ENCODE data around the gene HDAC8. TPM values are rescaled to one million over a fixed set of nuclear protein-coding genes. Genes with fewer than 3 reads are reported as not detected.

The HDAC8 gene
- total and polyA plus RNA-seq, 9 of the 15 experiments (the other 6 are each of a cell fraction or from before 2014, with no cell fraction given): 18.9 to 53.8 (median 28.7) TPM

- TF ChIP-seq ZNF57 (CRISPR knock-in tag; IDR thresholded peaks at IDR 0.05) (no peak), ELF2 (CRISPR knock-in tag; IDR thresholded peaks at IDR 0.05) (no peak), TFAP4 (CRISPR knock-in tag; IDR thresholded peaks at IDR 0.05; ENCODE audit: borderline replicate concordance) (peak; percentile 94), CHD1 (IDR thresholded peaks at IDR 0.05; ENCODE audit: low read length) (no peak), NR0B1 (IDR thresholded peaks at IDR 0.05; ENCODE audit: partially characterized antibody) (no peak), GATA2 (CRISPR knock-in tag; IDR thresholded peaks at IDR 0.05) (peak; percentile 74), KLF16 (IDR thresholded peaks at IDR 0.05) (peak; percentile 80), MYBL2 (IDR thresholded peaks at IDR 0.05; ENCODE audit: low read depth) (no peak), MYBL2 (CRISPR knock-in tag; IDR thresholded peaks at IDR 0.05; ENCODE audit: borderline replicate concordance) (no peak), MAZ (CRISPR knock-in tag; conservative IDR thresholded peaks at IDR 0.05 in 1 of 2, IDR thresholded peaks at IDR 0.05 in 1 of 2) (0 out of 4 replicates have a peak, but pooled peaks of 1 of the 2 experiments have one; percentile 30), SOX6 (IDR thresholded peaks at IDR 0.05) (peak; percentile 82), E2F3 (CRISPR knock-in tag; IDR thresholded peaks at IDR 0.05) (no peak), TEAD1 (CRISPR knock-in tag; IDR thresholded peaks at IDR 0.05) (no peak), MTA2 (IDR thresholded peaks at IDR 0.05; ENCODE audit: low read depth) (peak; percentile 73), ARID1B (IDR thresholded peaks at IDR 0.05) (peak; percentile 89), LEF1 (IDR thresholded peaks at IDR 0.05) (0 out of 2 replicates have a peak, but pooled peaks have one; percentile 36), ZNF134 (CRISPR knock-in tag; conservative IDR thresholded peaks at IDR 0.05) (no peak), FOXA3 (CRISPR knock-in tag; conservative IDR thresholded peaks at IDR 0.05 in 1 of 2, IDR thresholded peaks at IDR 0.05 in 1 of 2) (no peak), MAX (CRISPR knock-in tag; IDR thresholded peaks at IDR 0.05) (peak; percentile 24; the same call in 1 of the 2 replicates), ZNF75A (CRISPR knock-in tag; IDR thresholded peaks at IDR 0.05) (no peak), NFATC3 (IDR thresholded peaks at IDR 0.05) (no peak), CREM (IDR thresholded peaks at IDR 0.05; ENCODE audit: low read depth) (peak; percentile 23; the same call in 1 of the 2 replicates), ZNF668 (CRISPR knock-in tag; IDR thresholded peaks at IDR 0.05) (no peak), E2F5 (CRISPR knock-in tag; IDR thresholded peaks at IDR 0.05) (no peak), CBX1 (IDR thresholded peaks at IDR 0.05; ENCODE audit: low read depth) (no peak), FOSL1 (tag; conservative IDR thresholded peaks at IDR 0.05) (0 out of 2 replicates have a peak, but pooled peaks have one; percentile 11), HDAC1 (IDR thresholded peaks at IDR 0.05) (peak in 1 of 2 experiments; percentile 47; a peak in 1 of 4 replicates), TCF3 (CRISPR knock-in tag; IDR thresholded peaks at IDR 0.05) (peak; percentile 92), SLC30A9 (CRISPR knock-in tag; IDR thresholded peaks at IDR 0.05) (no peak), ZNF3 (CRISPR knock-in tag; IDR thresholded peaks at IDR 0.05) (no peak)
Observed at GRCh38 chrX:72366178-72366577, 206.5 kb downstream of the HDAC8 start (continued).
